ENCODE measurements around the gene ATF6. TPM values are rescaled to one million over a fixed set of nuclear protein-coding genes. Genes with fewer than 3 reads are reported as not detected.

The ATF6 gene
- total and polyA plus RNA-seq, 2 of the 8 experiments (the other 6 are each of a cell fraction or from before 2014, with no cell fraction given), result 4.6 to 10.0 TPM

DNA sequence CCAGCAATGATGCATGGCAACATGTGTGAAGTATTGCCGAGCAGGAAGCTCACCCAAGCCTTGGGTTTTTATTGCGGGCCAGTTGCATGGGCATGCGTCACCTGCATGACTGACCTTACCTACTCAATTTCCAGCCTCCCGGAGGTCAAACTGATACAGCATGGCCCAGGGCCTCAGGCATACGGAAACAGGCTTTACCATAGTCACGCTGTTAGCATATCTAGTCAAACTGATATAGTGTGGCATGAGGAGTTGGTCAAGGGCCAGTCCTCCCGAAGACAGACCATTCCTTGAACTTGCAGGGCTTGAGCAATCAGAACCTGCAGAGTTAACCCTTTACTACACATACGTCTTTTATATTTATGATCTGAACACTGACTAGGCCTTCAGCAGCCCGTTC, 22.9 kb upstream of the ATF6 start (continued):
- TF ChIP-seq, protein P1, sequence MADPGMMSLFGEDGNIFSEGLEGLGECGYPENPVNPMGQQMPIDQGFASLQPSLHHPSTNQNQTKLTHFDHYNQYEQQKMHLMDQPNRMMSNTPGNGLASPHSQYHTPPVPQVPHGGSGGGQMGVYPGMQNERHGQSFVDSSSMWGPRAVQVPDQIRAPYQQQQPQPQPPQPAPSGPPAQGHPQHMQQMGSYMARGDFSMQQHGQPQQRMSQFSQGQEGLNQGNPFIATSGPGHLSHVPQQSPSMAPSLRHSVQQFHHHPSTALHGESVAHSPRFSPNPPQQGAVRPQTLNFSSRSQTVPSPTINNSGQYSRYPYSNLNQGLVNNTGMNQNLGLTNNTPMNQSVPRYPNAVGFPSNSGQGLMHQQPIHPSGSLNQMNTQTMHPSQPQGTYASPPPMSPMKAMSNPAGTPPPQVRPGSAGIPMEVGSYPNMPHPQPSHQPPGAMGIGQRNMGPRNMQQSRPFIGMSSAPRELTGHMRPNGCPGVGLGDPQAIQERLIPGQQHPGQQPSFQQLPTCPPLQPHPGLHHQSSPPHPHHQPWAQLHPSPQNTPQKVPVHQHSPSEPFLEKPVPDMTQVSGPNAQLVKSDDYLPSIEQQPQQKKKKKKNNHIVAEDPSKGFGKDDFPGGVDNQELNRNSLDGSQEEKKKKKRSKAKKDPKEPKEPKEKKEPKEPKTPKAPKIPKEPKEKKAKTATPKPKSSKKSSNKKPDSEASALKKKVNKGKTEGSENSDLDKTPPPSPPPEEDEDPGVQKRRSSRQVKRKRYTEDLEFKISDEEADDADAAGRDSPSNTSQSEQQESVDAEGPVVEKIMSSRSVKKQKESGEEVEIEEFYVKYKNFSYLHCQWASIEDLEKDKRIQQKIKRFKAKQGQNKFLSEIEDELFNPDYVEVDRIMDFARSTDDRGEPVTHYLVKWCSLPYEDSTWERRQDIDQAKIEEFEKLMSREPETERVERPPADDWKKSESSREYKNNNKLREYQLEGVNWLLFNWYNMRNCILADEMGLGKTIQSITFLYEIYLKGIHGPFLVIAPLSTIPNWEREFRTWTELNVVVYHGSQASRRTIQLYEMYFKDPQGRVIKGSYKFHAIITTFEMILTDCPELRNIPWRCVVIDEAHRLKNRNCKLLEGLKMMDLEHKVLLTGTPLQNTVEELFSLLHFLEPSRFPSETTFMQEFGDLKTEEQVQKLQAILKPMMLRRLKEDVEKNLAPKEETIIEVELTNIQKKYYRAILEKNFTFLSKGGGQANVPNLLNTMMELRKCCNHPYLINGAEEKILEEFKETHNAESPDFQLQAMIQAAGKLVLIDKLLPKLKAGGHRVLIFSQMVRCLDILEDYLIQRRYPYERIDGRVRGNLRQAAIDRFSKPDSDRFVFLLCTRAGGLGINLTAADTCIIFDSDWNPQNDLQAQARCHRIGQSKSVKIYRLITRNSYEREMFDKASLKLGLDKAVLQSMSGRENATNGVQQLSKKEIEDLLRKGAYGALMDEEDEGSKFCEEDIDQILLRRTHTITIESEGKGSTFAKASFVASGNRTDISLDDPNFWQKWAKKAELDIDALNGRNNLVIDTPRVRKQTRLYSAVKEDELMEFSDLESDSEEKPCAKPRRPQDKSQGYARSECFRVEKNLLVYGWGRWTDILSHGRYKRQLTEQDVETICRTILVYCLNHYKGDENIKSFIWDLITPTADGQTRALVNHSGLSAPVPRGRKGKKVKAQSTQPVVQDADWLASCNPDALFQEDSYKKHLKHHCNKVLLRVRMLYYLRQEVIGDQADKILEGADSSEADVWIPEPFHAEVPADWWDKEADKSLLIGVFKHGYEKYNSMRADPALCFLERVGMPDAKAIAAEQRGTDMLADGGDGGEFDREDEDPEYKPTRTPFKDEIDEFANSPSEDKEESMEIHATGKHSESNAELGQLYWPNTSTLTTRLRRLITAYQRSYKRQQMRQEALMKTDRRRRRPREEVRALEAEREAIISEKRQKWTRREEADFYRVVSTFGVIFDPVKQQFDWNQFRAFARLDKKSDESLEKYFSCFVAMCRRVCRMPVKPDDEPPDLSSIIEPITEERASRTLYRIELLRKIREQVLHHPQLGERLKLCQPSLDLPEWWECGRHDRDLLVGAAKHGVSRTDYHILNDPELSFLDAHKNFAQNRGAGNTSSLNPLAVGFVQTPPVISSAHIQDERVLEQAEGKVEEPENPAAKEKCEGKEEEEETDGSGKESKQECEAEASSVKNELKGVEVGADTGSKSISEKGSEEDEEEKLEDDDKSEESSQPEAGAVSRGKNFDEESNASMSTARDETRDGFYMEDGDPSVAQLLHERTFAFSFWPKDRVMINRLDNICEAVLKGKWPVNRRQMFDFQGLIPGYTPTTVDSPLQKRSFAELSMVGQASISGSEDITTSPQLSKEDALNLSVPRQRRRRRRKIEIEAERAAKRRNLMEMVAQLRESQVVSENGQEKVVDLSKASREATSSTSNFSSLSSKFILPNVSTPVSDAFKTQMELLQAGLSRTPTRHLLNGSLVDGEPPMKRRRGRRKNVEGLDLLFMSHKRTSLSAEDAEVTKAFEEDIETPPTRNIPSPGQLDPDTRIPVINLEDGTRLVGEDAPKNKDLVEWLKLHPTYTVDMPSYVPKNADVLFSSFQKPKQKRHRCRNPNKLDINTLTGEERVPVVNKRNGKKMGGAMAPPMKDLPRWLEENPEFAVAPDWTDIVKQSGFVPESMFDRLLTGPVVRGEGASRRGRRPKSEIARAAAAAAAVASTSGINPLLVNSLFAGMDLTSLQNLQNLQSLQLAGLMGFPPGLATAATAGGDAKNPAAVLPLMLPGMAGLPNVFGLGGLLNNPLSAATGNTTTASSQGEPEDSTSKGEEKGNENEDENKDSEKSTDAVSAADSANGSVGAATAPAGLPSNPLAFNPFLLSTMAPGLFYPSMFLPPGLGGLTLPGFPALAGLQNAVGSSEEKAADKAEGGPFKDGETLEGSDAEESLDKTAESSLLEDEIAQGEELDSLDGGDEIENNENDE (IDR thresholded peaks at IDR 0.05; ENCODE audit: insufficient replicate concordance, low read length), result no peak
- TF ChIP-seq TAF7 (optimal IDR thresholded peaks at IDR 0.05; ENCODE audit: borderline replicate concordance, low read depth, low read length) (no peak), CTBP2 (IDR thresholded peaks at IDR 0.05; ENCODE audit: borderline replicate concordance, insufficient read depth, insufficient read length, low read length) (no peak), HDAC6 (IDR thresholded peaks at IDR 0.05; ENCODE audit: low read depth, low read length) (no peak), SP4 (IDR thresholded peaks at IDR 0.05; ENCODE audit: low read length) (no peak), POU5F1 (IDR thresholded peaks at IDR 0.05; ENCODE audit: low read depth, low read length) (no peak), ZNF274 (IDR thresholded peaks at IDR 0.05; ENCODE audit: borderline replicate concordance, extremely low read depth, low read length) (no peak)

Measured in H1 (cell line).